K562 (cell line): Measurements from ENCODE around the gene TMEM117. TPM values are rescaled to one million over a fixed set of nuclear protein-coding genes. Genes with fewer than 3 reads are reported as not detected.

ENCODE experiments used
- HNRNPL ChIP-seq: fragments of 200-400 bp; formaldehyde crosslinking; IDR thresholded peaks from 2 replicates; pipeline ENCODE4 v1.6.1; 2017; ENCODE audit warnings: low read depth, mild to moderate bottlenecking, low read length
- RBM34 ChIP-seq: fragments of 200-400 bp; formaldehyde crosslinking; IDR thresholded peaks from 2 replicates; pipeline ENCODE4 v1.6.1; 2018; ENCODE audit warnings: low read length, borderline replicate concordance; ENCODE audit not compliant: insufficient read depth
- RHOXF2B ChIP-seq: fragments of 250-450 bp; sonication (Bioruptor Pico); conservative IDR thresholded peaks from 2 replicates; pipeline ENCODE4 v1.5.1; 2021
- SPI1 ChIP-seq: IDR thresholded peaks from 2 replicates; pipeline ENCODE4 v1.6.1; 2011; ENCODE audit warnings: low read depth, low read length, control low read depth, borderline replicate concordance
- ZNF212 ChIP-seq: fragments of 450-650 bp; formaldehyde crosslinking; IDR thresholded peaks from 2 replicates; pipeline ENCODE4 v1.4.0; 2020; ENCODE audit warnings: mild to moderate bottlenecking
- ZNF318 ChIP-seq, 2 experiments: fragments of 450-650 bp; IDR thresholded peaks; 2 replicates each; pipeline ENCODE4 v1.6.1; 2016; ENCODE audit warnings: mild to moderate bottlenecking in 2 of 2, borderline replicate concordance in 1 of 2, low read depth in 1 of 2, moderate library complexity in 1 of 2
- polyA plus RNA-seq, 8 experiments: library from polyadenylated mRNA; depleted of rRNA in 4 of 8; stranded (reverse) in 5 of 8; unstranded in 3 of 8; fragments of >200 nt; fragmentation: Nextera tagmentation in 2 of 8; fragmentation: Illumina TruSeq in 1 of 8; extraction: Ambion mirVana in 2 of 8; extraction: Trizol in 1 of 8; gene quantifications; 2 replicates each; pipeline versions ENCODE4 v1.2.1 to v1.2.3, GENCODE V29; 2011 to 2014; ENCODE audit warnings: inconsistent platforms in 1 of 8, missing spikeins in 1 of 8
- total RNA-seq, 7 experiments: library from RNA; depleted of rRNA in 6 of 7; stranded (reverse); fragments of >200 nt in 6 of 7; fragmentation: Illumina TruSeq in 2 of 7; extraction: Trizol in 2 of 7; gene quantifications; 2 replicates each; pipeline versions ENCODE4 v1.2.1 to v1.2.3, GENCODE V29; 2011 to 2021; ENCODE audit warnings: low replicate concordance in 1 of 7
- TF ChIP-seq, protein P1 (sequence below): sonication (generic); formaldehyde crosslinking; IDR thresholded peaks from 2 replicates; pipeline ENCODE4 v1.8.0; 2023; ENCODE audit warnings: missing genetic modification reagents, mild to moderate bottlenecking, borderline replicate concordance
- TF ChIP-seq, protein P2 (sequence below): sonication (generic); formaldehyde crosslinking; IDR thresholded peaks from 2 replicates; pipeline ENCODE4 v1.8.0; 2022; ENCODE audit warnings: mild to moderate bottlenecking, missing genetic modification reagents

The TMEM117 gene
- total and polyA plus RNA-seq, 9 of the 15 experiments (the other 6 are each of a cell fraction or from before 2014, with no cell fraction given): 0.31 to 2.8 (median 1.0) TPM

DNA sequence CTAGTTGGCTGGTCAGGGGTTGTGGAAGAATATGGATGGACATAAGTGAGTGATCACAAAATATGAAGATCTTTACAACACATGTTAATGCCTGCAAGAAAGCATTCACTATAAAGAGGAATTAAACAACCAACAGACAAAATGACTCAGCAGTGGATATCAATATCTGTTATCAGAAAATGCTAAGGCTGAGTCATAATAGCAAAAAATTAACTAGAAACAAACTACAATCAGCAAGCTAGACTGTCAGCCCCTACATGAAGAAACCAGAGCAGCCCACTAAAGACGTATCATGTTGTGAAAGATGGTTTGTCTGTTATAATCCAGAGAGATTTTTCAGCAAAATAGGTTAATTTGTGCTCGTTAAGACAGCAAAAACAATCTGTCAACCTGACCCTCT lies 567.3 kb downstream of the TMEM117 start (continued):
- no peak for TF ChIP-seq ZNF318 (IDR thresholded peaks at IDR 0.05; ENCODE audit: borderline replicate concordance in 1 of 2, low read depth in 1 of 2)
- TF ChIP-seq RHOXF2B (CRISPR knock-in tag): no peak
- no peak for TF ChIP-seq HNRNPL
- no peak for TF ChIP-seq RBM34
- TF ChIP-seq, protein P1, sequence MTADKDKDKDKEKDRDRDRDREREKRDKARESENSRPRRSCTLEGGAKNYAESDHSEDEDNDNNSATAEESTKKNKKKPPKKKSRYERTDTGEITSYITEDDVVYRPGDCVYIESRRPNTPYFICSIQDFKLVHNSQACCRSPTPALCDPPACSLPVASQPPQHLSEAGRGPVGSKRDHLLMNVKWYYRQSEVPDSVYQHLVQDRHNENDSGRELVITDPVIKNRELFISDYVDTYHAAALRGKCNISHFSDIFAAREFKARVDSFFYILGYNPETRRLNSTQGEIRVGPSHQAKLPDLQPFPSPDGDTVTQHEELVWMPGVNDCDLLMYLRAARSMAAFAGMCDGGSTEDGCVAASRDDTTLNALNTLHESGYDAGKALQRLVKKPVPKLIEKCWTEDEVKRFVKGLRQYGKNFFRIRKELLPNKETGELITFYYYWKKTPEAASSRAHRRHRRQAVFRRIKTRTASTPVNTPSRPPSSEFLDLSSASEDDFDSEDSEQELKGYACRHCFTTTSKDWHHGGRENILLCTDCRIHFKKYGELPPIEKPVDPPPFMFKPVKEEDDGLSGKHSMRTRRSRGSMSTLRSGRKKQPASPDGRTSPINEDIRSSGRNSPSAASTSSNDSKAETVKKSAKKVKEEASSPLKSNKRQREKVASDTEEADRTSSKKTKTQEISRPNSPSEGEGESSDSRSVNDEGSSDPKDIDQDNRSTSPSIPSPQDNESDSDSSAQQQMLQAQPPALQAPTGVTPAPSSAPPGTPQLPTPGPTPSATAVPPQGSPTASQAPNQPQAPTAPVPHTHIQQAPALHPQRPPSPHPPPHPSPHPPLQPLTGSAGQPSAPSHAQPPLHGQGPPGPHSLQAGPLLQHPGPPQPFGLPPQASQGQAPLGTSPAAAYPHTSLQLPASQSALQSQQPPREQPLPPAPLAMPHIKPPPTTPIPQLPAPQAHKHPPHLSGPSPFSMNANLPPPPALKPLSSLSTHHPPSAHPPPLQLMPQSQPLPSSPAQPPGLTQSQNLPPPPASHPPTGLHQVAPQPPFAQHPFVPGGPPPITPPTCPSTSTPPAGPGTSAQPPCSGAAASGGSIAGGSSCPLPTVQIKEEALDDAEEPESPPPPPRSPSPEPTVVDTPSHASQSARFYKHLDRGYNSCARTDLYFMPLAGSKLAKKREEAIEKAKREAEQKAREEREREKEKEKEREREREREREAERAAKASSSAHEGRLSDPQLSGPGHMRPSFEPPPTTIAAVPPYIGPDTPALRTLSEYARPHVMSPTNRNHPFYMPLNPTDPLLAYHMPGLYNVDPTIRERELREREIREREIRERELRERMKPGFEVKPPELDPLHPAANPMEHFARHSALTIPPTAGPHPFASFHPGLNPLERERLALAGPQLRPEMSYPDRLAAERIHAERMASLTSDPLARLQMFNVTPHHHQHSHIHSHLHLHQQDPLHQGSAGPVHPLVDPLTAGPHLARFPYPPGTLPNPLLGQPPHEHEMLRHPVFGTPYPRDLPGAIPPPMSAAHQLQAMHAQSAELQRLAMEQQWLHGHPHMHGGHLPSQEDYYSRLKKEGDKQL: no peak
- no peak for TF ChIP-seq ZNF212
- no peak for TF ChIP-seq SPI1
- TF ChIP-seq, protein P2, sequence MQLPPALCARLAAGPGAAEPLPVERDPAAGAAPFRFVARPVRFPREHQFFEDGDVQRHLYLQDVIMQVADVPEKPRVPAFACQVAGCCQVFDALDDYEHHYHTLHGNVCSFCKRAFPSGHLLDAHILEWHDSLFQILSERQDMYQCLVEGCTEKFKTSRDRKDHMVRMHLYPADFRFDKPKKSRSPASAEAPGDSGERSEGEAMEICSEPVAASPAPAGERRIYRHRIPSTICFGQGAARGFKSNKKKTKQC: no peak
